Loucy (cell line): ENCODE data around the gene FGF11.

Source experiments
- H2AFZ ChIP-seq: fragments of 200-600 bp; sonication (generic); 2 replicates; pipeline ENCODE4 v1.6.0; 2016; ENCODE audit warnings: antibody characterized with exemption, mild to moderate bottlenecking, low read length, moderate library complexity
- H3F3A ChIP-seq: fragments of 200-600 bp; 2 replicates; pipeline ENCODE4 v1.6.0; 2016; ENCODE audit warnings: antibody characterized with exemption, low read depth, mild to moderate bottlenecking
- H3K27me3 ChIP-seq: fragments of 200-600 bp; sonication (generic); 2 replicates; pipeline ENCODE4 v1.6.1; 2014; ENCODE audit warnings: low read length, mild to moderate bottlenecking; ENCODE audit not compliant: insufficient read depth, poor library complexity, severe bottlenecking
- H3K36me3 ChIP-seq: fragments of 200-600 bp; sonication (generic); 2 replicates; pipeline ENCODE4 v1.6.1; 2016; ENCODE audit warnings: low read length; ENCODE audit not compliant: insufficient read depth
- H3K4me1 ChIP-seq: fragments of 200-600 bp; sonication (generic); 2 replicates; pipeline ENCODE4 v1.5.1; 2014; ENCODE audit warnings: low read length, mild to moderate bottlenecking; ENCODE audit not compliant: insufficient read depth, poor library complexity, severe bottlenecking
- H3K4me2 ChIP-seq: fragments of 200-600 bp; sonication (generic); 2 replicates; pipeline ENCODE4 v1.6.0; 2014; ENCODE audit warnings: antibody characterized with exemption, low read length, low read depth, mild to moderate bottlenecking; ENCODE audit not compliant: poor library complexity, severe bottlenecking
- H3K4me3 ChIP-seq: fragments of 200-600 bp; sonication (generic); 2 replicates; pipeline ENCODE4 v1.5.1; 2014; ENCODE audit warnings: low read length, mild to moderate bottlenecking, mixed read lengths; ENCODE audit not compliant: poor library complexity, severe bottlenecking
- H3K79me2 ChIP-seq: fragments of 200-600 bp; sonication (generic); 2 replicates; pipeline ENCODE4 v1.6.1; 2014; ENCODE audit warnings: low read length; ENCODE audit not compliant: insufficient read depth
- H3K9ac ChIP-seq: fragments of 200-600 bp; sonication (generic); 2 replicates; pipeline ENCODE4 v1.6.0; 2014; ENCODE audit warnings: mild to moderate bottlenecking, low read depth, low read length, moderate library complexity; ENCODE audit not compliant: poor library complexity, severe bottlenecking
- H3K9me2 ChIP-seq: fragments of 200-600 bp; sonication (generic); replicated peaks from 2 replicates; pipeline ENCODE4 v1.6.1; 2016; ENCODE audit warnings: low read depth, low read length, mixed read lengths
- H3K9me3 ChIP-seq: fragments of 200-600 bp; sonication (generic); 2 replicates; pipeline ENCODE4 v1.6.1; 2014; ENCODE audit warnings: mild to moderate bottlenecking, antibody characterized with exemption, low read length, low read depth; ENCODE audit not compliant: insufficient read depth
- H4K20me1 ChIP-seq: fragments of 200-600 bp; sonication (generic); 2 replicates; pipeline ENCODE4 v1.6.0; 2014; ENCODE audit warnings: antibody characterized with exemption, low read length, mild to moderate bottlenecking; ENCODE audit not compliant: insufficient read depth, poor library complexity, severe bottlenecking
- EZH2phosphoT487 ChIP-seq: fragments of 200-600 bp; IDR thresholded peaks from 2 replicates; pipeline ENCODE4 v1.6.1; 2018; ENCODE audit warnings: antibody characterized with exemption, mild to moderate bottlenecking, moderate library complexity, borderline replicate concordance
- TF ChIP-seq, protein P1 (sequence below): fragments of 200-600 bp; sonication (generic); conservative IDR thresholded peaks from 2 replicates; pipeline ENCODE4 v1.5.1; 2014; ENCODE audit warnings: mild to moderate bottlenecking, antibody characterized with exemption, low read length

The FGF11 gene

DNA sequence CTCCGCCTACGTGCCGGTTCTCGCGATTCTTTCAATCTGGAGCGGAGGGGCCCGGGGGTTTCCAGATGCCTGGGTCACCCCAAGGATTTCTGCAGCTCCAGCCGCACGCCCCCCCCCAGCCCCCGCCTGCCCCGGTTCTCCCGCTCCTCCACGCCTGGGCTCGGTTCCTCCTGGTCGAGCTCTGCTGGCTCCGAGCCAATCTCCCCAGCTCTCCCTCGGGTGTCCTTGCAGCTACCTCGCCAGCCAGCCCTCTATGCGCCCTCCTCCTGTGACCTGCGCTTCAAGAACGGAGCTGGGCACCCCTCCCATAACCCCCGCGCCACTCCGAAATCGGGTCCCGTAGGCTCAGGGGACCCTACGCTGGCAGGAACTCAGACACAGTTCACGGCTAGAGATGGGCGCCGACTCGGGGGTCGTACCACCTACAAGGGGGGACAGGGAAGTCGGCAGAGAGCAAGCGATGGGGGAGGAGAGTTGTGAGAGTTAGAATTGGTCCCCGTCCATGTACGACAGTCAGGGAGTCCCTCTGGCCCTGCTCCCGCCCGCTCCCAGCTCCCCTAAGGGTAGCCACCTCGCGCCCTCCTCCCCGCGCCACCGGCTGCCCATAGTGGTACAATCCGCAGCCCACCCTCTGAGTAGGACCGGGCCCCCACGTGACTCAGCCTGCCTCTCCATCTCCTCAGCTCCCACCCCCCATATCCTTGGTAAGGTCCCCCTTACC lies 961 bp downstream of the FGF11 start:
- Histone ChIP-seq H3K79me2 (peaks cover 43% of the 10 kb centered on the region; the same call in 1 of the 2 replicates), H3K9ac (peak overlapping the region; percentile 90), H4K20me1 (peaks cover 13% of the 10 kb centered on the region), H3K27me3 (no peaks in the 10 kb centered on the region), H3K4me2 (peak overlapping the region; percentile 85), H3K9me3 (no peaks in the 10 kb centered on the region), H3K4me1 (peaks cover 32% of the 10 kb centered on the region), H3F3A (no peaks in the 10 kb centered on the region; the same call in 1 of the 2 replicates), H3K9me2 (no peaks in the 10 kb centered on the region), H3K36me3 (no peaks in the 10 kb centered on the region), H3K4me3 (peak overlapping the region; percentile 94), H2AFZ (peak overlapping the region; percentile 71)
- no peak for TF ChIP-seq EZH2phosphoT487
- TF ChIP-seq, protein P1, sequence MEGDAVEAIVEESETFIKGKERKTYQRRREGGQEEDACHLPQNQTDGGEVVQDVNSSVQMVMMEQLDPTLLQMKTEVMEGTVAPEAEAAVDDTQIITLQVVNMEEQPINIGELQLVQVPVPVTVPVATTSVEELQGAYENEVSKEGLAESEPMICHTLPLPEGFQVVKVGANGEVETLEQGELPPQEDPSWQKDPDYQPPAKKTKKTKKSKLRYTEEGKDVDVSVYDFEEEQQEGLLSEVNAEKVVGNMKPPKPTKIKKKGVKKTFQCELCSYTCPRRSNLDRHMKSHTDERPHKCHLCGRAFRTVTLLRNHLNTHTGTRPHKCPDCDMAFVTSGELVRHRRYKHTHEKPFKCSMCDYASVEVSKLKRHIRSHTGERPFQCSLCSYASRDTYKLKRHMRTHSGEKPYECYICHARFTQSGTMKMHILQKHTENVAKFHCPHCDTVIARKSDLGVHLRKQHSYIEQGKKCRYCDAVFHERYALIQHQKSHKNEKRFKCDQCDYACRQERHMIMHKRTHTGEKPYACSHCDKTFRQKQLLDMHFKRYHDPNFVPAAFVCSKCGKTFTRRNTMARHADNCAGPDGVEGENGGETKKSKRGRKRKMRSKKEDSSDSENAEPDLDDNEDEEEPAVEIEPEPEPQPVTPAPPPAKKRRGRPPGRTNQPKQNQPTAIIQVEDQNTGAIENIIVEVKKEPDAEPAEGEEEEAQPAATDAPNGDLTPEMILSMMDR, result no peak

DNA sequence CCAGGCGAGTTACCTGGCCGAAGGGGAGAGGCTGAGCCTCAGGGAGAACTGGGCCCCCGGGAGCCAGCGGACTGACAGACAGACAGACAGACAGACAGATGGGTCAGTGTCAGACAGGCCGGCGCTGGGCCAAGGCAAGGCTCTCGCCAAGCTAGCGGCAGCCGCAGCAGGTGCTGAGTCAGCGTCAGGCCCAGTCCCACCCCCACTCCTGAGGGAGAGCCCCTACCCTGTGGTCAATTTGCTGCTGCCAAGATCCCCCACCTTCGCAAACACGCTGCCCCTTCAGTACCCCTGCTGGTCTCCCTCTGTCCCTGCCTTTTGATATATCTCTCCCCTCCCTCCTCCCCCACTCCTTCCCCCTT lies 1.5 kb downstream of the FGF11 start:
- Histone ChIP-seq H4K20me1 (peaks cover 13% of the 10 kb centered on the region), H3K9me3 (no peaks in the 10 kb centered on the region), H3K9ac (peak overlapping the region; percentile 90), H3K27me3 (no peaks in the 10 kb centered on the region), H3K9me2 (no peaks in the 10 kb centered on the region), H3K4me1 (peaks cover 32% of the 10 kb centered on the region), H3K79me2 (peaks cover 41% of the 10 kb centered on the region; the same call in 1 of the 2 replicates), H3F3A (no peaks in the 10 kb centered on the region; the same call in 1 of the 2 replicates), H3K36me3 (no peaks in the 10 kb centered on the region), H3K4me3 (peak overlapping the region; percentile 94), H3K4me2 (peak overlapping the region; percentile 85), H2AFZ (peak overlapping the region; percentile 71)
- TF ChIP-seq EZH2phosphoT487, result no peak
- TF ChIP-seq, protein P1, result no peak

DNA sequence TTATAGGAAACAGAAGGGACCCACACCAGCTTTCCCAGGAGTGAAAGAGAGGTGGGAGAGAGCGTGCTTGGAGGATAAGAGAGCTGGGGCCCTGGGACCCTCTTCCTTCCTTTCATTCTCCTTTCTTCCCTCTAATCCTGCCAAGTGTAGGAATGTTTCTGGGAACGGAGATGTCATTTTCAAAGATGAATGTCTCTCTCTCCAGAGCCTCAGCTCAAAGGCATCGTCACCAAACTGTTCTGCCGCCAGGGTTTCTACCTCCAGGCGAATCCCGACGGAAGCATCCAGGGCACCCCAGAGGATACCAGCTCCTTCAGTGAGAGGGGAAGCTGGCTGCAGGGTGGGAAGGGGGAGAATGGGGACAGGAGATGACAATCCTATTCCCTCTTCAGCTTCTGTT lies 2.0 kb downstream of the FGF11 start:
- no peaks in the 10 kb centered on the region for H3K9me3 ChIP-seq
- H3K4me2 ChIP-seq, result peak overlapping the region; percentile 85
- H3K9ac ChIP-seq, result peak overlapping the region; percentile 90
- peaks cover 9% of the 10 kb centered on the region for H4K20me1 ChIP-seq
- no peaks in the 10 kb centered on the region for H3K36me3 ChIP-seq
- peak overlapping the region; percentile 94 for H3K4me3 ChIP-seq
- H2AFZ ChIP-seq, result no peak overlapping the region
- no peaks in the 10 kb centered on the region for H3K9me2 ChIP-seq
- H3K79me2 ChIP-seq, result peaks cover 37% of the 10 kb centered on the region; the same call in 1 of the 2 replicates
- peaks cover 32% of the 10 kb centered on the region for H3K4me1 ChIP-seq
- TF ChIP-seq, protein P1, result no peak
- TF ChIP-seq EZH2phosphoT487, result no peak
- no peaks in the 10 kb centered on the region; the same call in 1 of the 2 replicates for H3F3A ChIP-seq
- no peaks in the 10 kb centered on the region for H3K27me3 ChIP-seq
